ENCODE measurements around the gene TMEM242. TPM values are rescaled to one million over a fixed set of nuclear protein-coding genes. Genes with fewer than 3 reads are reported as not detected.

TMEM242 gene
- polyA plus RNA-seq, 1 of the 3 experiments (the other 2 are of a cell fraction), result 7.4 TPM

DNA sequence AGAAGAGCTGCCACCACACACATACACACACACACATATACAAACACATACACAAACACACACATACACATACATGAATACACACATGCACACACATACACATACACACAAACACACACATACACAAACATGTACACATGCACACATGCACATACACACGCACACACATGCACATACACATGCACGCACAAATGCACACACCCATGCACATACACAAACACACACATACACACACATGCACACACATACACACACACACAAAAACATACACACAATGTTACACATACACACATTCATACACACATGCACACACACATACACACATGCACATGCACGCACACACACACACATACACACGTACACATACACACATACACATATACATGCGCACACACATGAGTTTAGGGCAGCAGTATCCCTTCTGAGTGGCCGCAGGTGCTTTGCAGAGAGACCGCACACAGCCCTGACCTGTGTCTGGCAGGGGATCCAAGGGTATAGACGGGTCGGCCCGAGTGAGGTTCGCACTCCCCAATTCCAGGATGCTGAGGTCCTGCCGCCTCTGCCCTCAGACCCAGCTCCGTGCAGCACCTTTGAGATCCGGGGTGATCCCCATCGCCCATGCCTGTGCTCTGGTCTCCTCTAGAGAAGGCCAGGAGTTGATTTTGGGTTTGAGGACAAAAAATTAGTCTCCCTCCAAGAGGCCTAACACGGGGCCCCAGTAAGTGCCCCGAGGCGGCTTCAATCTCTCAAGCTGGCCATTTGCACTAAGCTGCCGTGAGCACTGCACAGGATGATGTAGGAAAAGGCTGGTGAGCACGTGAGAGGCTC lies 56.8 kb downstream of the TMEM242 start:
- Histone ChIP-seq H3K27me3 (ENCODE audit: insufficient read depth) (no peaks in the 10 kb centered on the region), H3K79me2 (ENCODE audit: insufficient read depth) (no peaks in the 10 kb centered on the region), H3K9me3 (no peaks in the 10 kb centered on the region), H3K4me2 (no peak overlapping the region), H3K9ac (no peak overlapping the region), H4K20me1 (ENCODE audit: insufficient read depth) (no peaks in the 10 kb centered on the region), H3K27ac (ENCODE audit: low read depth in 2 of 2, low read length in 1 of 2) (no peak overlapping the region), H3F3A (replicated peaks; ENCODE audit: insufficient read depth) (no peaks in the 10 kb centered on the region), H3K9me2 (no peaks in the 10 kb centered on the region), H3K36me3 (replicated peaks in 1 of 2; ENCODE audit: control insufficient read depth in 1 of 2, insufficient read depth in 2 of 2, low read length in 1 of 2) (no peaks in the 10 kb centered on the region), H2AFZ (ENCODE audit: low read depth) (no peak overlapping the region), H3K4me1 (ENCODE audit: control insufficient read depth in 1 of 2, insufficient read depth in 2 of 2, low read depth in 1 of 2, low read length in 1 of 2) (peaks cover 0 to 6% of the 10 kb centered on the region in 2 experiments; a peak in 1 of 4 replicates), H3K4me3 (ENCODE audit: low read depth in 2 of 2, low read length in 1 of 2) (no peak overlapping the region)
- WGBS (ENCODE audit: low lambda C conversion rate), result 78% methylated on average over 15 of the region's 20 CpGs
- ChIA-PET CTCF (interaction anchor here (0.5 kb wide), 1 partner anchor 792 kb away, joined by 3 read pairs; no protein-coding TSS in a partner anchor), POLR2A (no interaction called here)
- TF ChIP-seq NRF1 (IDR thresholded peaks at IDR 0.05; ENCODE audit: low read depth, low read length), result no peak
- TF ChIP-seq MEF2A (IDR thresholded peaks at IDR 0.05; ENCODE audit: borderline replicate concordance, low read depth), result no peak
- no peak for DNase-seq

DNA sequence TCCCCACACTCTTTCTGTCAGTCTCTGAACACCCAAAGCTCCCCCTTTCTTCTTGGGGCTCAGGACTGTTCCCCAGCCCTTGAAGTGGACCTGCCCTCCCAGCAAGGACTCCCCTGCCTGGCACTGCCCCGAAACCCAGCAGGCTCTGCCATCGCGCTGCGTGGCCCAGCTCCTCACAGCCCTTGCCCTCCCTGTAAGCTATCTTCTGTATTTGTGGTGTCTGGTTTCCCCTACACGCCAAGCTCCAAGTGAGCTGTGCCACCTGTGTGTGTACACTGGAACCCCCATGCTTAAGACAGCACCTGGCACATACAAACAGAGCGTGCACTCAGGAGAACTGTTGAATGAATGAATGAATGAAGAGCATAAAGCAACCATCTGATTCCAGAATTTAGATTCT lies 57.7 kb downstream of the TMEM242 start:
- no peak overlapping the region for H2AFZ ChIP-seq (ENCODE audit: low read depth)
- H3F3A ChIP-seq (replicated peaks; ENCODE audit: insufficient read depth), result no peaks in the 10 kb centered on the region
- no peak for DNase-seq
- no peak overlapping the region for H3K9ac ChIP-seq
- POLR2A ChIA-PET, result no interaction called here
- H3K4me3 ChIP-seq (ENCODE audit: low read depth in 2 of 2, low read length in 1 of 2), result no peak overlapping the region
- CTCF ChIA-PET, result interaction anchor here (0.5 to 1.6 kb wide), 3 partner anchors 9 to 793 kb away, joined by 3 to 4 read pairs (median 4); no protein-coding TSS in a partner anchor
- TF ChIP-seq FOXM1 (IDR thresholded peaks at IDR 0.05; ENCODE audit: low read depth), result no peak
- TF ChIP-seq GATA2 (CRISPR knock-in tag; IDR thresholded peaks at IDR 0.05), result no peak
- TF ChIP-seq TEAD4 (IDR thresholded peaks at IDR 0.05; ENCODE audit: borderline replicate concordance, insufficient read depth), result no peak
- TF ChIP-seq GABPA (IDR thresholded peaks at IDR 0.05; ENCODE audit: low read depth), result no peak
- no peak for TF ChIP-seq PBX3 (IDR thresholded peaks at IDR 0.05)
- no peak for TF ChIP-seq MXI1 (IDR thresholded peaks at IDR 0.05; ENCODE audit: low read depth, low read length)
- no peak for TF ChIP-seq RFX5 (IDR thresholded peaks at IDR 0.05; ENCODE audit: low read length)
- no peak for TF ChIP-seq MEF2A (IDR thresholded peaks at IDR 0.05; ENCODE audit: borderline replicate concordance, low read depth)
- no peak for TF ChIP-seq USF2 (IDR thresholded peaks at IDR 0.05; ENCODE audit: borderline replicate concordance, low read depth, low read length)
- TF ChIP-seq TCF12 (IDR thresholded peaks at IDR 0.05), result no peak
- TF ChIP-seq RAD21 (IDR thresholded peaks at IDR 0.05; ENCODE audit: low read length), result no peak
- no peak for TF ChIP-seq CHD2 (IDR thresholded peaks at IDR 0.05; ENCODE audit: low read length, partially characterized antibody)
- TF ChIP-seq, protein P1, sequence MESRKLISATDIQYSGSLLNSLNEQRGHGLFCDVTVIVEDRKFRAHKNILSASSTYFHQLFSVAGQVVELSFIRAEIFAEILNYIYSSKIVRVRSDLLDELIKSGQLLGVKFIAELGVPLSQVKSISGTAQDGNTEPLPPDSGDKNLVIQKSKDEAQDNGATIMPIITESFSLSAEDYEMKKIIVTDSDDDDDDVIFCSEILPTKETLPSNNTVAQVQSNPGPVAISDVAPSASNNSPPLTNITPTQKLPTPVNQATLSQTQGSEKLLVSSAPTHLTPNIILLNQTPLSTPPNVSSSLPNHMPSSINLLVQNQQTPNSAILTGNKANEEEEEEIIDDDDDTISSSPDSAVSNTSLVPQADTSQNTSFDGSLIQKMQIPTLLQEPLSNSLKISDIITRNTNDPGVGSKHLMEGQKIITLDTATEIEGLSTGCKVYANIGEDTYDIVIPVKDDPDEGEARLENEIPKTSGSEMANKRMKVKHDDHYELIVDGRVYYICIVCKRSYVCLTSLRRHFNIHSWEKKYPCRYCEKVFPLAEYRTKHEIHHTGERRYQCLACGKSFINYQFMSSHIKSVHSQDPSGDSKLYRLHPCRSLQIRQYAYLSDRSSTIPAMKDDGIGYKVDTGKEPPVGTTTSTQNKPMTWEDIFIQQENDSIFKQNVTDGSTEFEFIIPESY (IDR thresholded peaks at IDR 0.05; ENCODE audit: borderline replicate concordance, low read depth), result no peak
- no peak for TF ChIP-seq RXRA (IDR thresholded peaks at IDR 0.05; ENCODE audit: borderline replicate concordance, low read depth)
- TF ChIP-seq, protein P2, sequence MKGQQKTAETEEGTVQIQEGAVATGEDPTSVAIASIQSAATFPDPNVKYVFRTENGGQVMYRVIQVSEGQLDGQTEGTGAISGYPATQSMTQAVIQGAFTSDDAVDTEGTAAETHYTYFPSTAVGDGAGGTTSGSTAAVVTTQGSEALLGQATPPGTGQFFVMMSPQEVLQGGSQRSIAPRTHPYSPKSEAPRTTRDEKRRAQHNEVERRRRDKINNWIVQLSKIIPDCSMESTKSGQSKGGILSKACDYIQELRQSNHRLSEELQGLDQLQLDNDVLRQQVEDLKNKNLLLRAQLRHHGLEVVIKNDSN (IDR thresholded peaks at IDR 0.05; ENCODE audit: borderline replicate concordance, low read depth), result no peak
- TF ChIP-seq POLR2AphosphoS5 (IDR thresholded peaks at IDR 0.05; ENCODE audit: low read depth, low read length), result no peak
- no peak for TF ChIP-seq CTCF (IDR thresholded peaks at IDR 0.05)
- no peak for TF ChIP-seq TAF1 (IDR thresholded peaks at IDR 0.05; ENCODE audit: borderline replicate concordance, low read depth, low read length)
- H3K79me2 ChIP-seq (ENCODE audit: insufficient read depth), result no peaks in the 10 kb centered on the region
- no peaks in the 10 kb centered on the region for H3K9me2 ChIP-seq
- H3K4me2 ChIP-seq, result no peak overlapping the region
- 90% methylated on average over 6 of the region's 6 CpGs for WGBS (ENCODE audit: low lambda C conversion rate)
- no peaks in the 10 kb centered on the region for H4K20me1 ChIP-seq (ENCODE audit: insufficient read depth)
- no peaks in the 10 kb centered on the region for H3K36me3 ChIP-seq (replicated peaks in 1 of 2; ENCODE audit: control insufficient read depth in 1 of 2, insufficient read depth in 2 of 2, low read length in 1 of 2)
- H3K27me3 ChIP-seq (ENCODE audit: insufficient read depth), result no peaks in the 10 kb centered on the region
- peaks cover 0 to 6% of the 10 kb centered on the region in 2 experiments; a peak in 1 of 4 replicates for H3K4me1 ChIP-seq (ENCODE audit: control insufficient read depth in 1 of 2, insufficient read depth in 2 of 2, low read depth in 1 of 2, low read length in 1 of 2)
- H3K9me3 ChIP-seq, result no peaks in the 10 kb centered on the region
- no peak overlapping the region for H3K27ac ChIP-seq (ENCODE audit: low read depth in 2 of 2, low read length in 1 of 2)
